ENCODE results near the gene ZNF70. TPM values are rescaled to one million over a fixed set of nuclear protein-coding genes. Genes with fewer than 3 reads are reported as not detected.

The ZNF70 gene
- total and polyA plus RNA-seq, 12 donors: 1.2 to 4.2 (median 3.6) TPM

DNA sequence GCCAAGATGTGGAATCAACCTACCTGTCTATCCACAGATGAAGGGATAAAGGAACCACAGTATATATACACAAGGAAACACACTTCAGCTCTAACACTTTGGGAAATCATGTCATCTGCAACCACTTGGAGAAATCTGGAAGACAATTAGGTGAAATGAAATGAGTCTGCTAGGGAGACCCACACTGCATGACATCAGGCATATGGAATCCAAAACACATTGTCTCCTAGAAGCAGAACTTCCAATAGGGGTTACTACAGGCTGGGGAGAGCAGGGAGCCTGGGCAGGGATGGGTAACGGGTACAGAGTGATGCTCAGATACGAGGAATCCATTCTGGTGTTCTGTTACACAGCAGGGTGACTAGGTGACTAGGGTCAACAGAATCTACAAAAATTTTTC, 41.8 kb downstream of the ZNF70 start:
- H3K4me3 ChIP-seq: no peak overlapping the region
- no peak overlapping the region for H3K27ac ChIP-seq
- intact Hi-C loops (cut with DNase I): no loop called here
- DNase-seq (no peak), ATAC-seq (no peak)
- no peaks in the 10 kb centered on the region for H3K27me3 ChIP-seq
- TF ChIP-seq, protein P1, sequence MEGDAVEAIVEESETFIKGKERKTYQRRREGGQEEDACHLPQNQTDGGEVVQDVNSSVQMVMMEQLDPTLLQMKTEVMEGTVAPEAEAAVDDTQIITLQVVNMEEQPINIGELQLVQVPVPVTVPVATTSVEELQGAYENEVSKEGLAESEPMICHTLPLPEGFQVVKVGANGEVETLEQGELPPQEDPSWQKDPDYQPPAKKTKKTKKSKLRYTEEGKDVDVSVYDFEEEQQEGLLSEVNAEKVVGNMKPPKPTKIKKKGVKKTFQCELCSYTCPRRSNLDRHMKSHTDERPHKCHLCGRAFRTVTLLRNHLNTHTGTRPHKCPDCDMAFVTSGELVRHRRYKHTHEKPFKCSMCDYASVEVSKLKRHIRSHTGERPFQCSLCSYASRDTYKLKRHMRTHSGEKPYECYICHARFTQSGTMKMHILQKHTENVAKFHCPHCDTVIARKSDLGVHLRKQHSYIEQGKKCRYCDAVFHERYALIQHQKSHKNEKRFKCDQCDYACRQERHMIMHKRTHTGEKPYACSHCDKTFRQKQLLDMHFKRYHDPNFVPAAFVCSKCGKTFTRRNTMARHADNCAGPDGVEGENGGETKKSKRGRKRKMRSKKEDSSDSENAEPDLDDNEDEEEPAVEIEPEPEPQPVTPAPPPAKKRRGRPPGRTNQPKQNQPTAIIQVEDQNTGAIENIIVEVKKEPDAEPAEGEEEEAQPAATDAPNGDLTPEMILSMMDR (IDR thresholded peaks at IDR 0.05): no peak
- peaks cover 0 to 100% (median 51%) of the 10 kb centered on the region in 9 donors for H3K36me3 ChIP-seq
- 86 to 93% methylated on average over 2 of the region's 2 CpGs for WGBS, 2 donors
- H3K9me3 ChIP-seq: no peaks in the 10 kb centered on the region
- H3K4me1 ChIP-seq: no peaks in the 10 kb centered on the region

DNA sequence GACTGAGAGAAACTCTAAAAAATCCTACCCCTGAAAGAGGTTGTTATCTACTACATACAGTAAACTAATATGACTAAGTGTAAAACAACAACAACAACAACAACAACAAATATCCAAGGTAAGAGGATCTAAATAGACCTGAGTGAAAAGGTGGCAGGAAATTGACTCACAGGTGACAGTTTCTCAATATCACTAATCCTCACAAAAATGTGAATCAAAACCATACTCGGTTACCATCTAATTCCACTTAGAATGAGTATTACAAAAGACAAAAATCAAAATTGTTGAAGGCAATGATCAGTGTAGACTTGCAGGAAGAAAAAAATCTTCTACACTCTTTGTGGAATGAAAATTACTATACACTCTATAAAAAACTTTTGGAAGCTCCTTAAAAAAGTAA, 42.6 kb downstream of the ZNF70 start:
- TF ChIP-seq, protein P1 (IDR thresholded peaks at IDR 0.05): no peak
- no peak overlapping the region for H3K27ac ChIP-seq
- 89 to 92% methylated on average over 1 of the region's 1 CpG for WGBS, 2 donors
- no peaks in the 10 kb centered on the region for H3K9me3 ChIP-seq
- H3K36me3 ChIP-seq: peaks cover 0 to 100% (median 51%) of the 10 kb centered on the region in 9 donors
- DNase-seq: no peak
- ATAC-seq: no peak
- intact Hi-C loops (cut with DNase I): no loop called here
- no peak overlapping the region for H3K4me3 ChIP-seq
- H3K27me3 ChIP-seq: no peaks in the 10 kb centered on the region
- H3K4me1 ChIP-seq: no peaks in the 10 kb centered on the region

DNA sequence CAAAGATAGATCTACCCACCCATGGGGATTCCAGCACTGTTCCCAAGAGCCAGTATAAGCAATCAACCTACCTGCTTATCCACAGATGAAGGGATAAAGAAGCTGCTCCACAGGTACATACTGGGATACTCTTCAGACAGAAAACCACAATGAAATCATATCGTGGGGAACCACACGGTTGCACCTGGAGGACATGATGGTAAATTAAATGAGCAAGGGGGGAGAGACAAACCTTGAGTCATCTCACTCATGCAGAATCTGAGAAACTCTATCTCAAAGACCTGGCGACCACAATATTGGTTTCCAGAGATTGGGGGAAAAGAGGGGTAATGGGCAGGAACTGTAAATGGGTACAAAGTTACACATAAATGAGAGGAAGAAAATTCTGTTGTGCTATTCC, 45.6 kb downstream of the ZNF70 start:
- H3K27me3 ChIP-seq: no peaks in the 10 kb centered on the region
- no peak overlapping the region for H3K4me3 ChIP-seq
- intact Hi-C loops (cut with DNase I): no loop called here
- H3K9me3 ChIP-seq: no peaks in the 10 kb centered on the region
- peaks cover 0 to 100% (median 42%) of the 10 kb centered on the region in 9 donors for H3K36me3 ChIP-seq
- no peak for ATAC-seq
- H3K4me1 ChIP-seq: no peaks in the 10 kb centered on the region
- no peak for DNase-seq
- TF ChIP-seq, protein P1 (IDR thresholded peaks at IDR 0.05): no peak
- H3K27ac ChIP-seq: no peak overlapping the region
- 92 to 93% methylated on average over 3 of the region's 3 CpGs for WGBS, 2 donors

DNA sequence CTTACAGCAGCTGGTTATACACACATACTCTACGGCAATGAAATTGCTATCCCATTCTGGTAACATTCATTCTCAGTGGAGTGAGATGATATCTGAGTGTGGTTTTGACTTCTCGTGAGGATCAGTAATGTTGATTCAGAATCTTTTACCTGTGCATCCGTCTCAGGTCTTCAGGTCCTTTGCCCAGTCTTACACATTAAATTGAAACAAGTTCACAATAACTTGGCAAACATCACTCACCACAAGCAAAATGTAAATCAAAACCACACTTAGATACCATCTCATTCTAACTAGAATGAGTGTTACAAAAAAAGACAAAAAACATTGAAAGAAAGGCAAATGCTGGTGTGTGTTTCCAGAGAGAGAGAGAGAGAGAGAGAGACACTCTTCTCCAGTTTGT, 46.1 kb downstream of the ZNF70 start:
- WGBS, 2 donors: 93 to 97% methylated on average over 3 of the region's 3 CpGs
- Histone ChIP-seq H3K9me3 (no peaks in the 10 kb centered on the region), H3K4me1 (no peaks in the 10 kb centered on the region), H3K27me3 (no peaks in the 10 kb centered on the region), H3K36me3 (peaks cover 0 to 100% (median 37%) of the 10 kb centered on the region in 9 donors), H3K27ac (no peak overlapping the region), H3K4me3 (no peak overlapping the region)
- TF ChIP-seq, protein P1 (IDR thresholded peaks at IDR 0.05): no peak
- DNase-seq: no peak
- intact Hi-C loops (cut with DNase I): no loop called here
- ATAC-seq: no peak

Data from heart right ventricle (tissue), 16 donors.